IMR-90 (cell line): ENCODE results near the gene MB.

ENCODE experiments used
- BHLHE40 ChIP-seq: fragments of 150-350 bp; IDR thresholded peaks from 2 replicates; pipeline ENCODE4 v1.6.1; 2016; ENCODE audit warnings: mild to moderate bottlenecking, low read depth, low read length
- CHD1 ChIP-seq: IDR thresholded peaks from 2 replicates; pipeline ENCODE4 v1.6.1; 2012; ENCODE audit warnings: low read depth, low read length, improper control_type of control experiment
- CTCF ChIP-seq: conservative IDR thresholded peaks from 2 replicates; pipeline ENCODE4 v1.5.1; 2012; ENCODE audit warnings: mild to moderate bottlenecking, low read depth, low read length, improper control_type of control experiment
- FOS ChIP-seq: fragments of 150-350 bp; IDR thresholded peaks from 2 replicates; pipeline ENCODE4 v1.6.1; 2016; ENCODE audit warnings: low read depth, low read length
- MAFK ChIP-seq: IDR thresholded peaks from 2 replicates; pipeline ENCODE4 v1.6.1; 2012; ENCODE audit warnings: low read depth, low read length, improper control_type of control experiment
- MAZ ChIP-seq: IDR thresholded peaks from 2 replicates; pipeline ENCODE4 v1.6.1; 2012; ENCODE audit warnings: low read depth, mild to moderate bottlenecking, low read length, improper control_type of control experiment, moderate library complexity, borderline replicate concordance
- POLR2A ChIP-seq: IDR thresholded peaks from 2 replicates; pipeline ENCODE4 v1.6.1; 2012; ENCODE audit warnings: mild to moderate bottlenecking, low read depth, low read length
- RAD21 ChIP-seq: IDR thresholded peaks from 2 replicates; pipeline ENCODE4 v1.6.1; 2012; ENCODE audit warnings: low read length, improper control_type of control experiment
- RCOR1 ChIP-seq: IDR thresholded peaks from 2 replicates; pipeline ENCODE4 v1.6.1; 2012; ENCODE audit warnings: mild to moderate bottlenecking, low read length, improper control_type of control experiment; ENCODE audit not compliant: insufficient replicate concordance
- RFX5 ChIP-seq: IDR thresholded peaks from 2 replicates; pipeline ENCODE4 v1.8.0; 2012; ENCODE audit warnings: low read depth, mild to moderate bottlenecking, low read length, moderate library complexity
- SMC3 ChIP-seq: fragments of 150-350 bp; IDR thresholded peaks from 2 replicates; pipeline ENCODE4 v1.6.1; 2016; ENCODE audit warnings: low read depth, mild to moderate bottlenecking, antibody characterized with exemption, low read length, moderate library complexity
- USF2 ChIP-seq: fragments of 150-350 bp; IDR thresholded peaks from 2 replicates; pipeline ENCODE4 v1.6.1; 2017; ENCODE audit warnings: mild to moderate bottlenecking, antibody characterized with exemption, low read length, low read depth

- TF ChIP-seq CTCF (no peak), RCOR1 (no peak), POLR2A (no peak), USF2 (no peak), MAFK (no peak), RAD21 (no peak), SMC3 (no peak), BHLHE40 (no peak), CHD1 (no peak), MAZ (no peak), FOS (no peak), RFX5 (no peak)
Measured at GRCh38 chr22:35606916-35607315, 10.2 kb downstream of the MB start.
